Measurements from ENCODE around the gene CACNA2D4.

DNA sequence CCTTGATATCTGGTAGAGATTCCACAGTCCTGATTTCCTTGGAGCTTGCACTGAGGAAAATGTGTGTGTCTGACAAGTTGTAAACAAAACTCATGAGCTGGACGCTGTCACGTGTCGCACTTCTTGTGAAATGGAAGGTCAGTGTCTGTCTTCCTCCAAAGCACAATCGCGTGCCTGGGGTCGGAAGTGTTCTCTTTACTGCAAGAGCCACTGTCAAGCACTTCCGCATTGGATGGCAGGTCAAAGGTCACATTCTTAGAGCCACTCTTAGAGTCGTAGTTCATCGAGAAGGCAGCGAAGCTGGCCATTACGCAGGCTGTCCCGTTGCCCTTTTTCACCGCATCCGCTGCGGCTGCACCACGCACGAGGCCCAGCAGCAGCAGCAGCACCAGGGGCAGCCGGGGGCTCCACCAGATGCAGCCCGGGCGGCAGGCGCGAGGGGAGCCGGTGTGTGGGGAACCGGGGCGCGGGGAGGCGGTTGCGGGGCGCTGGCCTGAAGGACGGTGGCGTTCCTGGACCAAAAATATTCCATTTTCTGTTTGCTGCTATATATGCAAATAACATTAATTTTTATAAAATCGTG, 53.1 kb downstream of the CACNA2D4 start:
- TF ChIP-seq, protein P1, sequence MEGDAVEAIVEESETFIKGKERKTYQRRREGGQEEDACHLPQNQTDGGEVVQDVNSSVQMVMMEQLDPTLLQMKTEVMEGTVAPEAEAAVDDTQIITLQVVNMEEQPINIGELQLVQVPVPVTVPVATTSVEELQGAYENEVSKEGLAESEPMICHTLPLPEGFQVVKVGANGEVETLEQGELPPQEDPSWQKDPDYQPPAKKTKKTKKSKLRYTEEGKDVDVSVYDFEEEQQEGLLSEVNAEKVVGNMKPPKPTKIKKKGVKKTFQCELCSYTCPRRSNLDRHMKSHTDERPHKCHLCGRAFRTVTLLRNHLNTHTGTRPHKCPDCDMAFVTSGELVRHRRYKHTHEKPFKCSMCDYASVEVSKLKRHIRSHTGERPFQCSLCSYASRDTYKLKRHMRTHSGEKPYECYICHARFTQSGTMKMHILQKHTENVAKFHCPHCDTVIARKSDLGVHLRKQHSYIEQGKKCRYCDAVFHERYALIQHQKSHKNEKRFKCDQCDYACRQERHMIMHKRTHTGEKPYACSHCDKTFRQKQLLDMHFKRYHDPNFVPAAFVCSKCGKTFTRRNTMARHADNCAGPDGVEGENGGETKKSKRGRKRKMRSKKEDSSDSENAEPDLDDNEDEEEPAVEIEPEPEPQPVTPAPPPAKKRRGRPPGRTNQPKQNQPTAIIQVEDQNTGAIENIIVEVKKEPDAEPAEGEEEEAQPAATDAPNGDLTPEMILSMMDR (IDR thresholded peaks at IDR 0.05 in 4 of 5, conservative IDR thresholded peaks at IDR 0.05 in 1 of 5): no peak
- no peak for TF ChIP-seq POLR2A (IDR thresholded peaks at IDR 0.05)
